ENCODE measurements around the gene KCNN3.

Gene KCNN3

DNA sequence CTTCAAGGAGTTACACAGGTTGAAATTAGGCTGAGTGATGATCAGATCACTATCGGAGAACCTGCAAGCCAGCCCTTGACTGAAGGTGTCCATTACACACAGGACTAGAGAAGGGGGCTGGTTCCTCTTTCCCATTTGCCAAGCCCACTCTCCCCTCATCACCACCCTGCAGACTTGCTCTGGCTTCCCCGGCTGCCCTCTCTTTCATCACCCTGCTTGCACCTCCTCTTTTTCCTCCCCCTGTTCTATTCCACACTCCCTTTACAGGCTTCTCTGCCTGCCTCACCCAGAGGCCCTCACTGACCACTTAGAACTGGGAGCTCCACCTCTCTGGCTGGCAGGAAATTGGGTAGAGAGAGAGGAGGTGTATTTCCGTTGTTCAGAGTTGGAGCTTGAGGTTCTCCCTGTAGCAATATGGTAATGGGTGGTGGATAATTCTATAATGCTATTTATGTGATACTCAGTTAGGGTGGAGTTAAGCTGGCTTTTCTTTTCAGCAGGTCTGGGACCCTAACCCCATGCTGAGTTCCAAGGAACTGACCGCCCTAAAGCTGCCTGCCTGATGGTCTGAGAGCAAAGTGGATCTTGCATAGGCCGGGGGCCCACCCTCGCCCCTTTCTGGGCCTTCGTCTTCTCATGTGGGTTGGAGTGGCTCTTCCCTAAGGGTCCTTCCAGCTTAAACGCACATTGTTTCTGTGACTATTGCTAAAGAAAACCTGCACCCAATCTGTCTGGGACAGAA, 150.3 kb downstream of the KCNN3 start:
- Histone ChIP-seq H3K36me3 (ENCODE audit: insufficient read depth, low read depth, low read length) (no peaks in the 10 kb centered on the region), H3K9me3 (ENCODE audit: insufficient read depth, low read depth, low read length) (no peaks in the 10 kb centered on the region), H3K27ac (ENCODE audit: low read length) (no peak overlapping the region), H3K4me3 (ENCODE audit: low read length) (no peak overlapping the region), H3K27me3 (ENCODE audit: insufficient read depth, low read length) (no peaks in the 10 kb centered on the region), H3K9ac (ENCODE audit: low read depth, low read length) (no peak overlapping the region), H3K4me1 (ENCODE audit: insufficient read depth, low read length) (no peaks in the 10 kb centered on the region)

DNA sequence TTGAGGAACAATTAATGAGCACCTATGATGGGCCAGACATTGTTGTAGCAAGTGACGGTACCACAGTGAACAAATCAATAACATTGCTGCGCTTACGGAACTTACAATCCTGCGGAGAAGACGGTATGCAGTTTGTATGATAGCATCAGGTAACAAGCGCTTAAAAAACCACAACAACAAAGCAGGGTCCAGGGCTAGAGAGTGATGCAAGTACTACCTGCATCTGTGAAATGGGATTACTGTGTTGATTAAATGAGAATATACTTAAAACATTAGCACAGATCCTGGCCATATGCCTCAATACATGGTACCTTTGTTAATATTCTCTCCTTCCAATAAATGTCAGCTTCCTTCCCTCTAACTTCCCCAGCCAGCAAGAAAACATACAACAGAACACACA, 151.5 kb downstream of the KCNN3 start:
- no peaks in the 10 kb centered on the region for H3K9me3 ChIP-seq (ENCODE audit: insufficient read depth, low read depth, low read length)
- no peak overlapping the region for H3K9ac ChIP-seq (ENCODE audit: low read depth, low read length)
- no peaks in the 10 kb centered on the region for H3K36me3 ChIP-seq (ENCODE audit: insufficient read depth, low read depth, low read length)
- H3K27me3 ChIP-seq (ENCODE audit: insufficient read depth, low read length), result no peaks in the 10 kb centered on the region
- no peak overlapping the region for H3K4me3 ChIP-seq (ENCODE audit: low read length)
- H3K27ac ChIP-seq (ENCODE audit: low read length), result no peak overlapping the region
- no peaks in the 10 kb centered on the region for H3K4me1 ChIP-seq (ENCODE audit: insufficient read depth, low read length)

DNA sequence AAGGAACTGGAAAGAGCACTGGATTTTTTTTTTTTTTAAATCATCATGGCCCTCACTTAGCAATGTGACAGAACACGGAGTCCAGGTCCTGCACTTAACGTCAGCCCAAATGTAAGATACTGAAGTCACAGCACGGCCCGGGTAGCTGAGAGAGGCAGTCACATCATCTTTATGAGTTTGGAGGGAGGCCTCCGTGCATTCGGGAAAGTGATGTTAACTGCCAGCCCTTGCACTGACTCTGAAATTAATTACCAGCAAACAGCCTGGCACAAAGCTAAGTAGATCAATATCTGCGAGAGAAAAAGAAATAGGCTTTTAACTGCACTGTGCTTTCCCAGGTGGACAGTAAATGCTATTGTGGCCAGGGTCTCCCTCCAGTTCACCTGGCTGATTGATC, 152.6 kb downstream of the KCNN3 start:
- Histone ChIP-seq H3K4me1 (ENCODE audit: insufficient read depth, low read length) (no peaks in the 10 kb centered on the region), H3K27me3 (ENCODE audit: insufficient read depth, low read length) (no peaks in the 10 kb centered on the region), H3K9ac (ENCODE audit: low read depth, low read length) (no peak overlapping the region)

DNA sequence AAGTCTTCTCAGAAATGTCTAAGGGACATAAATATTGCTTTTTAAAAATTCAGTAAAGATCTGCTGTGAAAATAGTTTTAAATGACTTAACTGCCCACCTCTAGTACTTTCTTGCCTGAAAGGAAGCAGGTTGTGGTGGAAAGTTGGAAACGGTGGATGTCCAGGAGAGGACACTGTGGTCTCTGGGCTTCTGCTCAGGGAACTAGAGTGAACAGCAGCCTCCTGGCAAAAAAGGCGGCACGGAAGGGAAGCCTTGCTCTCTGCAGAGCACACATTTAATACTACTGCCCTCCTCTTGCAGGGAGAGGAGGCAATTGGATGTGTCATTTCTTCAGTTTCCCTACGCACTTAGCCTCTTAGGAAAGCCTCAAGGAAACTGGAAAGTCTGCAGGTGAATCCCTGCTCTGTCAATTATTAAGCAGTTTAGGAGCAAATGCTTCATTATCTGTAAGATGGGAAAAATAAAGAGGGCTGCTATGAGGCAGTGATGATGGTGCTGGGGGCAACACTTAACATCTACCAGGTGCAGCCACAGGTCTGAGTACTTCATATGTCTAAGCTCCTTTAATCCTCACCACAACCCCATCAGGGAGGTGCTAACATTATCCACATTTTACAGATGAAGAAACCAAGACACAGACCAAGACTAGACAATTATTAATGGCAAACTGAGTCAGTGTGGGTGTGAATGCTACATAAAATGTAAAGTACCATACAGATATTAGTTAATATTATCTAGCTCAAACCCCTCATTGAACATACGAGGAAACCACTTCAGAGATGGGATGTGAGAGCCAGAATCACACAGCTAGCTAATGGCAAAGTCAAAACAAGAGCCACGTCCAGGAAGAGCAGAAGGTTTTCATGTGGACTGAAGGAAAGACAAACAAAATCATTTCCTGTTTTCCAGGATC, 153.2 kb downstream of the KCNN3 start:
- Histone ChIP-seq H3K9ac (ENCODE audit: low read depth, low read length) (no peak overlapping the region), H3K9me3 (ENCODE audit: insufficient read depth, low read depth, low read length) (no peaks in the 10 kb centered on the region), H3K36me3 (ENCODE audit: insufficient read depth, low read depth, low read length) (no peaks in the 10 kb centered on the region), H3K4me3 (ENCODE audit: low read length) (no peak overlapping the region), H3K27me3 (ENCODE audit: insufficient read depth, low read length) (no peaks in the 10 kb centered on the region), H3K27ac (ENCODE audit: low read length) (no peak overlapping the region), H3K4me1 (ENCODE audit: insufficient read depth, low read length) (no peaks in the 10 kb centered on the region)

More for the DNA sequence above, 152.6 kb downstream of the KCNN3 start:
- Histone ChIP-seq H3K9me3 (ENCODE audit: insufficient read depth, low read depth, low read length) (no peaks in the 10 kb centered on the region), H3K4me3 (ENCODE audit: low read length) (no peak overlapping the region), H3K36me3 (ENCODE audit: insufficient read depth, low read depth, low read length) (no peaks in the 10 kb centered on the region), H3K27ac (ENCODE audit: low read length) (no peak overlapping the region)

DNA sequence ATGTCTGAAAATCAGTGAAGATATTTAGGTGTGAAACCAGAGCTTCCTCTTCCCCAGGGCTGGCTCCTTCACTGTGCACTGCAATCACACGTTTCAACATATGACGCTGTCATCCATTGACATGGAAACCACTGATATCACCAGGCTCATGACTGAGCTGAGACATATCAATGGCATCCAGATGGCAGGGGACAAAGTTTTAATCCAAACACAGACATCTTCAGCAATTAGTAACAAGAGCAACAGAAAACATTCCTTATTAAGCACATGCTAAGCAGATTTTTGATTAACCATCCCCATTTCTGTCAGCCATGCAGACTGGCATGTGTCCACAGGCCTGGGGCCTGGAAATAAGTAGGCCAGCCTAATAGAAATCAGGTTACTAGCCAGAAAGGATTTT, 154.1 kb downstream of the KCNN3 start:
- H3K9ac ChIP-seq (ENCODE audit: low read depth, low read length), result no peak overlapping the region
- no peaks in the 10 kb centered on the region for H3K27me3 ChIP-seq (ENCODE audit: insufficient read depth, low read length)
- no peak overlapping the region for H3K4me3 ChIP-seq (ENCODE audit: low read length)
- H3K4me1 ChIP-seq (ENCODE audit: insufficient read depth, low read length), result no peaks in the 10 kb centered on the region
- H3K9me3 ChIP-seq (ENCODE audit: insufficient read depth, low read depth, low read length), result no peaks in the 10 kb centered on the region
- no peak overlapping the region for H3K27ac ChIP-seq (ENCODE audit: low read length)
- no peaks in the 10 kb centered on the region for H3K36me3 ChIP-seq (ENCODE audit: insufficient read depth, low read depth, low read length)

GRCh38 chr1:154715385-154715784, 154.7 kb downstream of the KCNN3 start:
- Histone ChIP-seq H3K9me3 (ENCODE audit: insufficient read depth, low read depth, low read length) (no peaks in the 10 kb centered on the region), H3K4me1 (ENCODE audit: insufficient read depth, low read length) (no peaks in the 10 kb centered on the region), H3K27ac (ENCODE audit: low read length) (no peak overlapping the region), H3K36me3 (ENCODE audit: insufficient read depth, low read depth, low read length) (no peaks in the 10 kb centered on the region), H3K9ac (ENCODE audit: low read depth, low read length) (no peak overlapping the region), H3K4me3 (ENCODE audit: low read length) (no peak overlapping the region), H3K27me3 (ENCODE audit: insufficient read depth, low read length) (no peaks in the 10 kb centered on the region)

- no peak overlapping the region for H3K4me3 ChIP-seq (ENCODE audit: low read length)
- no peaks in the 10 kb centered on the region for H3K27me3 ChIP-seq (ENCODE audit: insufficient read depth, low read length)
- H3K4me1 ChIP-seq (ENCODE audit: insufficient read depth, low read length), result no peaks in the 10 kb centered on the region; the same call in 1 of the 2 replicates
- no peaks in the 10 kb centered on the region for H3K36me3 ChIP-seq (ENCODE audit: insufficient read depth, low read depth, low read length)
- no peak overlapping the region for H3K27ac ChIP-seq (ENCODE audit: low read length)
- H3K9ac ChIP-seq (ENCODE audit: low read depth, low read length), result no peak overlapping the region
- H3K9me3 ChIP-seq (ENCODE audit: insufficient read depth, low read depth, low read length), result no peaks in the 10 kb centered on the region
Measured at GRCh38 chr1:154714638-154715037, 155.4 kb downstream of the KCNN3 start.

GRCh38 chr1:154714052-154714623, 155.9 kb downstream of the KCNN3 start:
- H3K9ac ChIP-seq (ENCODE audit: low read depth, low read length), result no peak overlapping the region
- no peak overlapping the region for H3K27ac ChIP-seq (ENCODE audit: low read length)
- no peaks in the 10 kb centered on the region for H3K9me3 ChIP-seq (ENCODE audit: insufficient read depth, low read depth, low read length)
- no peaks in the 10 kb centered on the region for H3K27me3 ChIP-seq (ENCODE audit: insufficient read depth, low read length)
- H3K4me1 ChIP-seq (ENCODE audit: insufficient read depth, low read length), result no peaks in the 10 kb centered on the region; the same call in 1 of the 2 replicates
- H3K36me3 ChIP-seq (ENCODE audit: insufficient read depth, low read depth, low read length), result no peaks in the 10 kb centered on the region
- no peak overlapping the region for H3K4me3 ChIP-seq (ENCODE audit: low read length)

DNA sequence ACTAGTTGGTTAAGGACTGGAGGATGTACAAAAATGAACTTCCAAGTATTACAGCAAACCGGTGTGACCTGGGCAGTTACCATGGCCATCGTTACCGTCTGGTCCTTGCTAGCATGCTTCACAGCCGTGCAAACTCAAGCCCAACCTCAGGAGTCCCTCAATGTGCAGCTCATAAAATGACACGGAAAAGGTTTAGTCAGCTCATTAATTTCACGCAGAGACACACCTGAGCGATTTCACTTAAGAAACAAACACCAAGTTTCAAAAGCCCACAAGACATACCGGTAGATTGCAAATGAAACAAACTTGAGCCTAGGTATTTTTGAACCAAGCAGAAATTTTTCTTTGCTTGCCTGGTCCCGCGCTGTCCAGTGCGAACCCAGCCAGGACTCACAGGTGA, 157.1 kb downstream of the KCNN3 start:
- Histone ChIP-seq H3K4me1 (ENCODE audit: insufficient read depth, low read length) (no peaks in the 10 kb centered on the region; the same call in 1 of the 2 replicates), H3K27ac (ENCODE audit: low read length) (no peak overlapping the region), H3K36me3 (ENCODE audit: insufficient read depth, low read depth, low read length) (no peaks in the 10 kb centered on the region), H3K9me3 (ENCODE audit: insufficient read depth, low read depth, low read length) (no peaks in the 10 kb centered on the region), H3K4me3 (ENCODE audit: low read length) (no peak overlapping the region), H3K27me3 (ENCODE audit: insufficient read depth, low read length) (no peaks in the 10 kb centered on the region), H3K9ac (ENCODE audit: low read depth, low read length) (no peak overlapping the region)

- Histone ChIP-seq H3K9me3 (ENCODE audit: insufficient read depth, low read depth, low read length) (no peaks in the 10 kb centered on the region), H3K4me3 (ENCODE audit: low read length) (no peak overlapping the region), H3K4me1 (ENCODE audit: insufficient read depth, low read length) (no peaks in the 10 kb centered on the region; the same call in 1 of the 2 replicates), H3K9ac (ENCODE audit: low read depth, low read length) (no peak overlapping the region), H3K27me3 (ENCODE audit: insufficient read depth, low read length) (no peaks in the 10 kb centered on the region), H3K27ac (ENCODE audit: low read length) (no peak overlapping the region), H3K36me3 (ENCODE audit: insufficient read depth, low read depth, low read length) (no peaks in the 10 kb centered on the region)
Measured at GRCh38 chr1:154712166-154712810, 157.8 kb downstream of the KCNN3 start.

GRCh38 chr1:154711416-154711815, 158.7 kb downstream of the KCNN3 start:
- H3K27me3 ChIP-seq (ENCODE audit: insufficient read depth, low read length), result no peaks in the 10 kb centered on the region

More at GRCh38 chr1:154711416-154711815, 158.7 kb downstream of the KCNN3 start:
- H3K9ac ChIP-seq (ENCODE audit: low read depth, low read length), result no peak overlapping the region
- H3K36me3 ChIP-seq (ENCODE audit: insufficient read depth, low read depth, low read length), result no peaks in the 10 kb centered on the region
- H3K4me1 ChIP-seq (ENCODE audit: insufficient read depth, low read length), result no peaks in the 10 kb centered on the region; the same call in 1 of the 2 replicates
- H3K27ac ChIP-seq (ENCODE audit: low read length), result no peak overlapping the region
- no peak overlapping the region for H3K4me3 ChIP-seq (ENCODE audit: low read length)
- H3K9me3 ChIP-seq (ENCODE audit: insufficient read depth, low read depth, low read length), result no peaks in the 10 kb centered on the region
